HepG2 (cell line): Measurements from ENCODE around the gene APH1B. TPM values are rescaled to one million over a fixed set of nuclear protein-coding genes. Genes with fewer than 3 reads are reported as not detected.
A peak's percentile ranks its signal among the peaks of the same experiment; 100 is the strongest.

Experiments used
- ARID4A ChIP-seq: sonication (generic); formaldehyde crosslinking; IDR thresholded peaks from 2 replicates; pipeline ENCODE4 v1.5.0; 2020; ENCODE audit warnings: mild to moderate bottlenecking, missing genetic modification reagents, borderline replicate concordance
- MYNN ChIP-seq: sonication (generic); formaldehyde crosslinking; IDR thresholded peaks from 2 replicates; pipeline ENCODE4 v1.4.0; 2020; ENCODE audit warnings: mild to moderate bottlenecking, low read depth, missing genetic modification reagents
- XBP1 ChIP-seq: sonication (generic); formaldehyde crosslinking; IDR thresholded peaks from 2 replicates; pipeline ENCODE4 v1.5.0; 2020; ENCODE audit warnings: missing genetic modification reagents
- XRCC5 ChIP-seq: fragments of 200-400 bp; formaldehyde crosslinking; optimal IDR thresholded peaks from 2 replicates; pipeline ENCODE3; 2017; ENCODE audit warnings: mild to moderate bottlenecking, low read length
- ZBTB49 ChIP-seq: sonication (generic); formaldehyde crosslinking; IDR thresholded peaks from 2 replicates; pipeline ENCODE4 v1.4.0; 2020; ENCODE audit warnings: missing genetic modification reagents, borderline replicate concordance
- ZNF232 ChIP-seq: sonication (generic); formaldehyde crosslinking; IDR thresholded peaks from 2 replicates; pipeline ENCODE4 v1.4.0; 2020; ENCODE audit warnings: missing genetic modification reagents, borderline replicate concordance
- ZNF281 ChIP-seq: sonication (generic); formaldehyde crosslinking; IDR thresholded peaks from 2 replicates; pipeline ENCODE4 v1.4.0; 2020; ENCODE audit warnings: missing genetic modification reagents, borderline replicate concordance
- ZNF430 ChIP-seq: sonication (generic); formaldehyde crosslinking; IDR thresholded peaks from 2 replicates; pipeline ENCODE4 v1.9.0; 2021; ENCODE audit warnings: mild to moderate bottlenecking, missing genetic modification reagents
- ZNF441 ChIP-seq: sonication (generic); formaldehyde crosslinking; IDR thresholded peaks from 2 replicates; pipeline ENCODE4 v1.7.0; 2021; ENCODE audit warnings: missing genetic modification reagents, borderline replicate concordance
- polyA plus RNA-seq, 8 experiments: library from polyadenylated mRNA; depleted of rRNA in 3 of 8; stranded (reverse) in 7 of 8; unstranded in 1 of 8; fragments of >200 nt; fragmentation: Illumina TruSeq in 4 of 8; extraction: Trizol in 4 of 8; gene quantifications; 2 replicates each; pipeline versions ENCODE4 v1.2.1 to v1.2.3, GENCODE V29; 2011 to 2016; ENCODE audit warnings: low read depth in 4 of 8, missing spikeins in 1 of 8, mixed read lengths in 1 of 8; ENCODE audit not compliant: insufficient read depth in 1 of 8
- total RNA-seq, 5 experiments: library from RNA; depleted of rRNA; stranded (reverse); fragments of >200 nt; fragmentation: Illumina TruSeq; extraction: Trizol; gene quantifications; 2 replicates each; pipeline ENCODE4 v1.2.3, GENCODE V29; 2016; ENCODE audit warnings: low read depth in 1 of 5

Gene APH1B
- total and polyA plus RNA-seq, 2 of the 13 experiments (the other 11 are each of a cell fraction or from before 2014, with no cell fraction given) = 0.45 to 1.00 TPM

GRCh38 chr15:63277038-63277892, at the start of gene APH1B (continued):
- TF ChIP-seq ZBTB49 (CRISPR knock-in tag) (no peak), XRCC5 (no peak), ZNF232 (CRISPR knock-in tag) (peak; percentile 66; the same call in 1 of the 2 replicates), MYNN (no peak), ZNF441 (CRISPR knock-in tag) (no peak; the same call in 1 of the 2 replicates), ZNF281 (CRISPR knock-in tag) (no peak), XBP1 (CRISPR knock-in tag) (no peak), ZNF430 (CRISPR knock-in tag) (peak; percentile 36; the same call in 1 of the 2 replicates), ARID4A (CRISPR knock-in tag) (peak; percentile 58; the same call in 1 of the 2 replicates)
